Measurements from ENCODE around the gene RC3H1.
"Not testable (repeated sequence)": the region's sequence is repeated elsewhere in the genome, so short reads cannot be mapped to it uniquely, and the experiment has no call there.

Gene RC3H1

DNA sequence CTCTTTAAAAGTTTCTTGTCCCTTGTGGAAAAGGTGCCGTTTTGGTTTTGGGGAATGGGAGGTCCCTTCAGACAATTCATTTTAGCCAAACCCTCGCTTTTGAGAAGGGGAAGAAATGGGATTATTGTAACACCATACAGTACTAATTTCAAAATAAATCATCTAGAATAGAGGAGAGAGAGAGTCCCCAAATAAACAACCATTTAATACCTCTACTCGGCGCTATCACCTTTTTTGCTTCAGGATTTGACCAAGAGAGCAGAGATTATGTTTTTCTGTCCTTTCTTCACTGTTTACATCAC is 770 bp upstream of the RC3H1 start:
- no peak for DNase-seq

DNA sequence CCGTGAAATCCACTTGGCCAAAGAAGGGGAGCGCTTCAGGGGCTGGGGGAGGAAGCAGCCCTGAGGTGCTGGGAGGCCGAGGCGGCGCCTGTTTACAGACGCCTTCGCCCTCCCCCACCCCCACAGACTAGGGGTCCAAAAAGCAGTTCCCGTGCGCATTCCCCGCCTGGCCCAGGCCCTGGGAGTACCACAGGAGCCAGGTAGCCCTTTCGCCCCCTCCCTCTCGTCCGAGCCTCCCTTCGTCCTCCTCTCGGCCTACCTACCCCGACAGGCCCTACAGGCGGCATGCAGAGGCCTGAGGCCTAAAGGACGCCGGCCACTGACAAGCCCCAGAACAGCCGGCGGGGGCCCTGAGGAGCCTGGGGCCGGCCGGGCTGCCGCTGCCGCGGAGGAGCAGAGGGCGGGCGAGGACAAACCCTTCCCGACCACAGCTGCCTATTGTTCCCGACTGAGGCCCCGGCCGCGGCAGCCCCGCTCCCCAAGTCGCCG is 522 bp downstream of the RC3H1 start:
- peak in 39 of 56 donors; percentile 19 to 78 (median 59) for DNase-seq

DNA sequence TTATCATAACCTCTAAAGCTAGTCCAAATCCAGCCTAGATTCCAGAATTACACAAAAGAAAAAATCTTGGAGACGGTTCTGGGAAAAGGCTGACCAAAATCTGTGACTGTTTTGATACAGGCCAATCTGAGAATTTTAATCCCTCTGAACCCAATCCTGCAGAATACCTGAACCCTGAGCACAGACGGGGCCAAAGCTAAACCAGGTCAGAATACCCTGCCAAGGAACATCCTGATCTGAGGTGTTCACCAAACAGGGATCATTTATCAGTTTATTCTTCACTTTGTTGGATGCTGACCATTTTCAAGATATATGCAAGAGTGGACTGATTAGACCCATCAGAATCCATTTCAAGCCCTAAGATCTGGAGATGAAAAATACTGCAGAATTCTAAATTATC is 3.6 kb downstream of the RC3H1 start:
- DNase-seq: no peak

DNA sequence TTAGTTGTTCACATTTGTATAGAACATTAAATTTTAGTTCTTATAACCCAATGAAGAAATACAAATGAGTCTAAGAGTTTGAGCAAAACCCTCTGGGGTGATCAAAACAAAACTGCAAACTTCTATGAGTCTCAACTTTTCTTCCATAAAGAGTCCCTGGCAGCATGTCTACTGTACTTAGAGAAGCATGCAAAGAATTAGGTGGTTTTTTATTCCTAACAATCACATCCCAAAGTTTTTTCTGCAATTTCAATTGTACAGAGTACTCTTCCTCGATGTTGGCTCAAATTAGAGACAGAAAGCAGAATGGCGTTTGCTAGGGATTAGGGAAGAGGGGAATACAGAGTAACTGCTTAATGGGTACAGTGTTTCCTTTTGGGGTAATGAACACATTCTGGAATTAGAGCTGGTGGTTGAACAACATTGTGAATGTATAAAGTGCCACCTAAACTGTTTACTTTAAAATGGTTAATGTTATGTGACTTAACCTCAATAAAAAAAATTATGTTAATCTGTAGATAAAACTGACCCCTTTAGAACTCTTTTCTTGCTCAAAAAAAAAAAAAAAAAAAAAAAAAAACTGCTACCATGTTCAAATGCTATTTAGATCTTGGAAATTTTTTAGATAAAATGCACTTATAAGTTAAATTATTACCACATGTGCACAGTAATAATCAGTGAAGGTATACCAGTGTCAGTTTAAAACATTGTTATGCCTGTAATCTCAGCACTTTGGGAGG is 4.8 kb downstream of the RC3H1 start:
- DNase-seq: no peak

DNA sequence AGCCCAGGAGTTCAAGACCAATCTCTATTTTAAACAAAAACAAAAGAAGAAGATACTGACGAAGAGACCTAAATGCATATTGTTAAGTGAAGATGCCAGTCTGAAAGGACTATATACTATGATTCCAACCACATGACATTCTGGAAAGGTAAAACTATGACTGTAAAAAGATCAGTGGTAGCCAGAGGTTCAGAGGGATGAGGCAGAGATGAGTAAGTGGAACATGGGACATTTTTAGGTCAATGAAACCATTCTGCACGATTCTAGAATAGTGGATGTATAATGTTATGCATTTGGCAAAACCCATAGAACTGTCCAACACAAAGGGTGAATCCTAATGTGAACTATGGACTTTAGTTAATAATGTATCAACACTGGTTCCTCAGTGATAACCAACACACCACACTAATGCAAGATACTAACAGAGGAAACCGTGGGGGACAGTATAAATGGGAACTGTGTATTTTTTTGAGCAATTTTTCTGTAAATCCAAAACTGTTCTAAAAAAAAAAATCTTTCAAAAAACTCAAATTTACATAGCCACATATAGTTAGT is 8.2 kb downstream of the RC3H1 start:
- no peak for DNase-seq

DNA sequence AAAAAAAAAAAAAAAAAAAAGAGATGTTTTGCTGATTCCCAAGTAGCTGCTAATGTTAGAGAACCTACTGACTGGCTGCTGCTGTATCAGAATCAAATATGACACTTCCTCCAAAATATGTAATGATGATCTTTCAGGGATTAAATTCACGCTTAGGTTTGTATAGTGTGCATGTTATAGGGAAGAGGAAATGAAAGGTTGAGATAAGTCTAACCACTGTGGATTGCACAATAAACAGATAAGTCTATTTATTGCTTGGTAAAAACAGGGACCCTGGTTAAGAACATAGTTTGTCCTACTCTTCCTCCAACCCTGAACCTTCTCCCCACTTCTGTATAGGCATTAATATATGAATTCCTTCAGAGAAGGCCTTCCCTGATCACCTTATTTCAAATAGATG is 13.2 kb downstream of the RC3H1 start:
- DNase-seq: no peak

DNA sequence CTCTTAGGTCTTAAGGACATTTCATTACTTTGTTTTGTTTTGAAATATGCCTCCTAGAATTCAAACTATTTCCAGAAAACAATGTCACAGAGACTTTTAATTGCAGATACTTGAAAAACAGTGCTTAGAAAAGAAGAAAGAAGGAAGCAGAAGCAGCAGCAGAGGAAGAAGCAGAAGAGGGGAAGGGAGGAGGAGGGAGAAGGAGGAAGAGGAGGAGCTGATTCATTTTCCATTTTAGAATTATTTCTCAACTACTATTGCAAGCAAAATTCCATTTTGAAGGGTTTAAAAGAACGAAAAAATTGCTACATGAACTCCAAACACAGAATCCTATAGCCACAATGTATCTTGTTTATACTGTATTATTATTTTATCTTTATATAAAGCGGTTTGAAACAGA is 13.9 kb downstream of the RC3H1 start:
- no peak for DNase-seq

DNA sequence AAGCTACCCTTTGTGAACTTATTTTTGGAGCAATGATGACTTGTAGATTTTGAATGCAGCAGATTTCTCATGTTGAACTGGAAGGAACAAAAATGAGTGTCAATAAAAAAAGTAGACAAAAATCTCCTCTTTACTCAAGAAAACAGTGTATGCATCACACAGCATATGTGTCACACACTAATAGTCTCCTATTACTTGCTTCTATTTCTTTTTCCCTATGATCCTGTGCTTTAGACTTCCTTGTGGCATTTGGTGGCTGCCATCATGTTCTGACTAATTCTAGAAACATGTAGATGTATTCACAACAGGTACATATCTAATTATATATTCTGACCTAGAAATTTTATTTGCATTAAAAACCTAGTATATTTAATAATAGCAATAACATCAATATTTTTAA is 14.3 kb downstream of the RC3H1 start:
- no peak for DNase-seq

DNA sequence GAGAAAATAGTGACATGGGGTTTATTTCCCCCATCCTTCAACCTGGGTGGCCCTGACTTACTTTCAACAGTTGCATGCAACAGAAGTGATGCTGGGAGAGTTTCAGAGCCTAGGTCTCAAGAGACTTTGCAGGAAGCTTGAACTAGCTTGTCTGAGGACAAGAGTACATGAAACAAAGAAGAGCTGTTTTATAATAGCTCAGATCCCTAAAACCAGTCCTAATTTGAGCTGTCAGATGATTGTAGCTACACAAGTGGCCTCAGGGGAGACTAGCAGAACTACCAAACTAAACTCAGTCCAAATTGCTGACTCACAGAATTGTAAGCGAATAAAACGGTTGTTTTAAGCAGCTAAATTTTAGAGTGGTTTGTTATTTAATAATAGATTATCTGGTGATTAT is 17.1 kb downstream of the RC3H1 start:
- no peak for DNase-seq

DNA sequence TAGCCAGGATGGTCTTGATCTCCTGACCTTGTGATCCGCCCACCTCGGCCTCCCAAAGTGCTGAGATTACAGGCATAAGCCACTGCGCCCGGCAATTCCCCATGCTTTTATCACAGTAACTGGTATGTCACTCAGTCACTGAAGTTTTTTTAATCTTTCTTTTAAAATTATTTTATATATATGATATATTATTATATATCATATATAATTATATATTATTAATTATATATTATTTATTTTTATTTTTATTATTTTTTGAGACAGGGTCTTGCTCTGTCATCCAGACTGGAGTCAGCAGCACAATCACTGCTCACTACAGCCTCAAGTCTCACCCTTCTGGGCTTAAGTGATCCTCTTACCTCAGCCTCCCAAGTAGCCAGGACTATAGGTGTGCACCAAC is 18.3 kb downstream of the RC3H1 start:
- no peak for DNase-seq

DNA sequence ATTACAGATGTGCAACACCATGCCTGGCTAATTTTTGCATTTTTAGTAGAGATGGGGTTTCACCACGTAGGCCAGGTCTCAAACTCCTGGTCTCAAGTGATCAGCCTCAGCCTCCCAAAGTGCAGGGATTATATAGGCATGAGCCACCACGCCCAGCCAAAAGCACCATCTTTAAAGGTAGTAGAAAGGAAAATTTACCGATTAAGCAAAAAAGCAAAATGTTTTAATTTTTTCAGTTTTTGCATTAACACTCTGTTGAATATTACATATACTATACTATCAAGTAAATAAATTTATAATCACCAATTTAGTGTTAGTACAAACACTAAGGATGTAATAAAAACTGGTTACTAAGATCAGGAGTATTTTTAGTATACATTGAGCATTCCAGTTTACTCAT is 20.6 kb downstream of the RC3H1 start:
- DNase-seq: no peak

DNA sequence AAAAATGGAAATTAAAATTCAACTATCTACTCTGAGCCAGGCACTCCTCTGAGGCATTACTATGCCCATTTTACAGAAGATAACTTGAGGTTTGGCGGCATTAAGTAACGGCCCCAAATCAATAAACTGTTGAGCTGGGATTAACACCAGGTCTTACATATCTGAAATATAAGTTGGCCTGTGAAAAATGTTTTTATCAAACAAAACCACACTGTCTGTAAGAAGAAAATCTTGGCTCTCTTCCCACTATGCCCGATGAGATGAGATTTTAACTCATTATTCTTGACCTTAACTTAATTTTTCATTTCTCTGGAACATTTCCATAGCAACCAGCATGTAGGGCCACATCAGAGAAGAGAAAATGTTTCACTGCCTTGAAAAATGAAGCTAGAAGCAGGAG is 21.8 kb downstream of the RC3H1 start:
- no peak for DNase-seq

DNA sequence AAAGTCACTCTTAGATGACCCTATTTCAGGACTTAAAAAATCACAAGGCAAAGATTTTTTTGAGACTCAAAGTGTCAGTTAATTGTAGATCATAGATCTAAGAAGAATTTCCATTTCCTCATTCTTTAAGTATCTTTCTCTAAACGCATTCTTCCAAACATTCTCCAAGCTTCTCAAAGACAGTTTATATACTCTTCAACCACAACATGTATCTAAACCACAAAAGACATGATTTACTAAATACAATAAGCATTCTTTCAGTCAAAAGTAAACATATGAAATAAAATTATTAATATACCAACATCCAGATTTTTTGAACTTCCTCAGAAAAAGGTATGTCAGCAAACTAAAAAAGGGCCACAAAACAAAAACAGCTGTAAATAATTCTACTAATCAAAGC is 24.4 kb downstream of the RC3H1 start:
- DNase-seq: no peak

DNA sequence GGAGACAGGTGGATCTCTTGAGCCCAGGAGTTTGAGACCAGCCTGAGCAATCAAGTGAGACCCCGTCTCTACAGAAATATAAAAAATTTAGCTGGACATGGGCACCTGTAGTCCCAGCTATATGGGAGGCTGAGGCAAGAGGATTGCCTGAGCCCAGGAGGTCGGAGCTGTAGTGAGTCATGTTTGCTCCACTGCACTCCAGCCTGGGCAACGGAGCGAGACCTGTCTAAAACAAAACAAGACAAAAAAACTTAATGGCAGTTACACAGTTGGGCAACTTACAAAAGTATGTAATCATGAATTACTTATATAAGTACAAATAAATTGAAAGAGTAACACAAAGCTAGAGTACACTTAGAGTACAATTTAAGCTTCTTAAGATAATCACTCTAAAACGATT is 25.2 kb downstream of the RC3H1 start:
- DNase-seq: no peak

DNA sequence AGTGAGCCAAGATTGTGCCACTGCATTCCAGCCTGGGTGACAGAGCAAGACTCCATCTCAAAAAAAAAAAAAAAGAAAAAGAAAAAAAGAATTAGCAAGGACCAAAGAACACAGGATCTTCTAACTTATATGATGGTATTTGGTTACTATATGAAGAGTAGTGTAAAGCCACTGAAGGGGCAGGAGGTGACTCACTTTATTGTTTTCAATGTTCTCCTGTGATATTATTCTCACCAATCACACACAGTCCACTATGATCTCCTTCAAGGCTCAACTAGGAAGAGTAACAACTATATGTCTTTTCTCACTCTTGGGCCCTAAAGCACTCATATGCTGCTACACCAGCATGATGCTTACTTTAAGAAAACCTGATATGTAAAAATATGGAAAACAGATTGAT is 26.7 kb downstream of the RC3H1 start:
- no peak for DNase-seq

DNA sequence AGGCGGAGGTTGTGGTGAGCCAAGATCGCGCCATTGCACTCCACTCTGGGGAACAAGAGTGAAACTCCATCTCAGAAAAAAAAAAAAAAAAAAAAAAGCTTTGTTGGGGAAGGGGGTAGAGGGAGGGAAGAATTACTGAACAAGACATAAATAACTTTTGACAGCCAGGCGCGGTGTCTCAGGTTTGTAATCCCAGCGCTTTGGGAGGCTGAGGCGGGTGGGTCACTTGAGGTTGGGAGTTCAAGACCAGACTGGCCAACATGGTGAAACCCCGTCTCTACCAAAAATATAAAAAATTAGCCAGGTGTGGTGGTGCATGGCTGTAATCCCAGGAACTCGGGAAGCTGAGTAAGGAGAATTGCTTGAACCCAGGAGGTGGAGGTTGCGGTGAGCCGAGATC is 28.2 kb downstream of the RC3H1 start:
- not testable (repeated sequence) for DNase-seq

DNA sequence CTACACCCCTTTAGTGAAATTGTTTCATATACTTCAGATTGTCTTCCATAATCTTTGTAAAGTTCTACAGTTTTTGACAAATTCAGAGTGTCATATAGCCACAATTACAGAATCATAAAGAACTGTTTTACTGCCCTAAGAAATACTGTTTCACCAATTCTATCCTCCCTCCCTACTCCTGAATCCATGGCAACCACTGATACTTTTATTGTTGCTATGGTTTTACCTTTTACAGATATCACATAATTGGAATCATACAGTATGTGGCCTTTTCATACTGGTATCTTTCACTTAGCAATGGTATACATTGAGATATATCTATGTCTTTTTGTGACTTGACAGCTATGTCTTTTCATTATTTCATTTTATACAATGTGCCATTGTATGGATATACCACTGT is 34.1 kb downstream of the RC3H1 start:
- no peak for DNase-seq

DNA sequence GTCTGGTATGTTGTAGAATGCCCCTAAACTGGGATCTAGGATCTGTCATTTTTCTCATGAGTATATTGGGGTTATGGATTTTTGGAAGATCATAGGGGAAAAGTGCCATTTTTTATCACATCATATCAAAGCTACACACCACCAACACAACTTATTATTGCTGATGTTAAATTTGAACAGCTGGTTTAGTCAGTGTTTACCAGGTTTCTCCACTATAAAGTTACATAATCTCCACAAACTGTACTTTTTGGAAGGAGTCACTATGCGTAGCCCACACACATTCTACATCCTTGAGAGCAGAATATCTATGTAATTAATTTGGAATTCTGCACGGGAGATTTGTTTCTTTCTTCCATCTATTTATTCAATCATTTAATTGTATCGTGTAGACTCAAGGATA is 35.2 kb downstream of the RC3H1 start:
- no peak for DNase-seq

DNA sequence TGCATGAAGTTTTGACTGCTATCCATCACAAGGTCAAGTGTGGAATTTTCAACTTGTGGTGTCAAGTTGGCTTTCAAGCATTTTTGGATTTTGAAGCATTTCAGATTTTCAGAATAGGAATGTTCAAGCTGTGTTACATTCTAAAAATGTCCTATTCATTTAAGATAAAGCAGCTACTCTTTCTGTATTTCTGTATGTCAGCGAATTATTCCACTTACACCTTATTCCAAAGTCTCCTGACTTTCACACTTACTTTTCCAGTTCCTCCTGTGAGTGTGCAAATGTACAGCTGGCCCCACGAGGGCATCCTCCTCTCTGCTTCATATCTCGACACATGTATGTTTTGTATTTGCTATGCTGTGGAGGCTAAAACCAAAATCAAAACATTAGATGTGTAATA is 51.9 kb downstream of the RC3H1 start:
- DNase-seq: no peak

DNA sequence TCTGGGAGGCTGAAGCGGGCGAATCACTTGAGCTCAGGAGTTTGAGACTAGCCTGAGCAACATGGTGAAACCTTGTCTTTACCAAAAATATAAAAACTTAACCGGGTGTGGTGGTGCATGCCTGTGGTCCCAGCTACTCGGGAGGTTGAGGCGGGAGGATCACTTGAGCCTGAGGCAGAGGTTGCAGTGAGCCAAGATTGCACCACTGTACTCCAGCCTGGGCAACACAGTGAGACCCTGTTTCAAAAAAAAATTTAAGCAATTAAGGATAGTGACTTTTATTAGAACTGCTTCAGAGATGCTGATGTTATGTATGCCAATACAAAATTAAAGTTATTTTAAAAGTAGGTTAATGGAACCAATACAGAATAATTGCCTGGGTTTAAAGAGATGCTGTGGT is 56.3 kb downstream of the RC3H1 start:
- not testable (repeated sequence) for DNase-seq

DNA sequence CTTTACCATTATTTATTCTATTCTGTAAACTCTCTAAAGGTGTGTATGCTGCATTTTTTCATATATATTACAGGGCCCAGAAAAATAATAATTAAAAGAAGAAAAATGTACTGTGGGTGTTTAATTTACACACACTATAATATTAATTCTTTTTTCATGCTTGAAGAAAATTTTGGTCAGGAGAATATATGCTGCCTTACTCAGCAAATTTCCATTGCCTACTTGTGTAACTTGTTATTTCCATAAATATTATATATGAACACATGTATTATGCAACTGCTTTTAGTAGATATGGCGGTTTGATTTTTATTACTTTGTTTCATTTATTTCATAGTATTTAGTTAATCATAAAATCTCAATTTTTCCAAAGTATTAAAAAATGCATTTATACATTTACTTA is 58.7 kb downstream of the RC3H1 start:
- DNase-seq: no peak

DNA sequence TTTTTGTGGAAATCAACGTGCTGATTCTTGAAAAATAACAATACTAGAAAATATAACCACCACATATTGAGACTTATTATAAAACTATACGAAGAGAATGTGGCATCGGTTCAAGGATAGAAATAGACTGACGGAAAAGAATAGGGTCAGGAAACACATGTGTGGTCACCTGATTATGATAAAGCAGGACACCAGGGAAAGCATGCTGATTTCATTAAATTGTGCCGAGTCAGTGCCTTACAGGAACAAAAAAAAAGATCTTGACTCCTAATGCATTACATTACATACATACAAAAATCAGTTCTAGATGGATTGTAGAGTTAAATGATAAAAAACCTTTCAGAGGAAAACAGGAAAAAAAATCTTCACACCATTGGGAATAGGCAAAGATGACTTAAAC is 61.5 kb downstream of the RC3H1 start:
- DNase-seq: no peak

DNA sequence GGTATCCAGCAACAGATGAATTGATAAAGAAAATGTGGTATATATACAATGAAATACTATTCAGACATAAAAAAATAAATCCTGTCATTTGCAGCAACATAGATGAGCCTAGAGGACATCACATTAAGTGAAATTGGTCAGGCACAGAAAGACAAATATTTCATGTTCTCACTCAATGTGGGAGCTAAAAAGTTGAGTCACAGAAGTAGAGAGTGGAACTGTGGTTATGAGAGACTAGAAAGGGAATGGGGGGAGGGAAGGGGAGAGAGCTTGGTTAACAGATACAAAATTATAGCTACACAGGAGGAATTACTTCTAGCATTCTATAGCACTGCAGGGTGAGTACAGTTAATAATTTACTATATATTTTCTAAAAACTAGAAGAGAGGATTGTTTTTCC is 68.0 kb downstream of the RC3H1 start:
- no peak for DNase-seq

DNA sequence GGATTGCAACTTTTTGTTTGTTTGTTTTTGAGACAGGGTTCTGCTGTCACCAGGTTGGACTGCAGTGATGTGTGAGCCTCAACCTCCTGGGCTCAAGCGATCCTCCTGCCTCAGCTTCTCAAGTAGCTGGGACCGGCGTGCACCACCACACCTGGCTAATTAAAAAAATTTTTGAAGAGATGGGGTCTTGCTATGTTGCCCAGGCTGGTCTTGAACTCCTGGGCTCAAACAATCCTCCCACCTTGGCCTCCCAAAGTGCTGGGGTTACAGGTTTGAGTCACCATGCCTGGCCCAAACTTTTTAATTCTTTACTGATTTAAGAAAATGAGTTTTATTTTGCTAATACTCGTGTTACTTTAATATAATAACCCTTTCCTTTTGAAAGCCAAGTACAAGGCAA is 73.6 kb downstream of the RC3H1 start:
- DNase-seq: no peak

All from nucleus accumbens (tissue), 56 donors.